IMR-90 (cell line): ENCODE data around the gene PITRM1. TPM values are rescaled to one million over a fixed set of nuclear protein-coding genes. Genes with fewer than 3 reads are reported as not detected.

Source experiments
- ATAC-seq: fragments of 200-7000 bp; cut with Tn5 transposase; 2 replicates; pipeline ENCODE4 v1.9.1; 2020; ENCODE audit warnings: low read depth, mild to moderate bottlenecking, moderate library complexity
- BruUV-seq: library from RNA; stranded (reverse); fragments of 400-500 nt; replicated peaks from 2 replicates; lab custom pipeline; 2021; lab: Mats Ljungman, UMichigan
- CTCF ChIA-PET: fragments of 300-600 bp; formaldehyde crosslinking; extraction: SDS; loops from one replicate; lab custom pipeline; 2021; ENCODE audit warnings: antibody characterized with exemption; lab: Yijun Ruan, JAX
- POLR2A ChIA-PET: fragments of 300-600 bp; sonication (Branson Sonifier 250); formaldehyde crosslinking; loops from one replicate; lab custom pipeline; 2022; ENCODE audit warnings: antibody characterized with exemption; ENCODE audit not compliant: unreplicated experiment; lab: Charles Lee
- DNase-seq: peaks from one replicate; pipeline ENCODE4 v3.0.0; 2013
- H2AFZ ChIP-seq: replicated peaks from 2 replicates; pipeline ENCODE3; 2013; ENCODE audit warnings: low read length, mild to moderate bottlenecking; ENCODE audit not compliant: poor library complexity
- H2AK5ac ChIP-seq: 2 replicates; pipeline ENCODE4 v1.6.1; 2013; ENCODE audit warnings: low read depth, low read length, inconsistent platforms
- H2AK9ac ChIP-seq: replicated peaks from 2 replicates; pipeline ENCODE3; 2013; ENCODE audit warnings: mild to moderate bottlenecking, low read depth, low read length, moderate library complexity; ENCODE audit not compliant: poor library complexity
- H2BK120ac ChIP-seq: 2 replicates; pipeline ENCODE4 v1.6.1; 2013; ENCODE audit warnings: low read depth, low read length, inconsistent platforms
- H2BK15ac ChIP-seq: 3 replicates; pipeline ENCODE4 v1.6.1; 2013; ENCODE audit warnings: low read depth, low read length, inconsistent platforms
- H2BK20ac ChIP-seq: 2 replicates; pipeline ENCODE4 v1.6.1; 2013; ENCODE audit warnings: low read depth, mild to moderate bottlenecking, inconsistent platforms, low read length, moderate library complexity
- H2BK5ac ChIP-seq: 2 replicates; pipeline ENCODE4 v1.6.1; 2013; ENCODE audit warnings: mild to moderate bottlenecking, low read depth, low read length, inconsistent platforms; ENCODE audit not compliant: poor library complexity, severe bottlenecking
- H3K14ac ChIP-seq: replicated peaks from 2 replicates; pipeline ENCODE4 v1.6.1; 2013; ENCODE audit warnings: low read depth, low read length, inconsistent platforms
- H3K18ac ChIP-seq: 2 replicates; pipeline ENCODE4 v1.6.1; 2013; ENCODE audit warnings: low read depth, low read length, control low read depth
- H3K23ac ChIP-seq: 2 replicates; pipeline ENCODE4 v1.6.1; 2013; ENCODE audit warnings: low read depth, low read length, inconsistent platforms
- H3K27ac ChIP-seq: 2 replicates; pipeline ENCODE4 v1.5.1; 2013; ENCODE audit warnings: mild to moderate bottlenecking, control low read depth, low read length; ENCODE audit not compliant: insufficient read depth
- H3K27me3 ChIP-seq: 2 replicates; pipeline ENCODE4 v1.6.1; 2013; ENCODE audit warnings: low read length; ENCODE audit not compliant: control insufficient read depth, insufficient read depth
- H3K36me3 ChIP-seq: 2 replicates; pipeline ENCODE4 v1.6.1; 2013; ENCODE audit warnings: low read length, mixed read lengths; ENCODE audit not compliant: control insufficient read depth, insufficient read depth
- H3K4ac ChIP-seq: 2 replicates; pipeline ENCODE4 v1.6.1; 2013; ENCODE audit warnings: low read depth, low read length, inconsistent platforms
- H3K4me1 ChIP-seq: 2 replicates; pipeline ENCODE4 v1.6.1; 2013; ENCODE audit warnings: low read length, mixed read lengths; ENCODE audit not compliant: control insufficient read depth, insufficient read depth
- H3K4me2 ChIP-seq: 2 replicates; pipeline ENCODE4 v1.6.1; 2013; ENCODE audit warnings: low read depth, mild to moderate bottlenecking, control low read depth, low read length, moderate library complexity
- H3K4me3 ChIP-seq: 2 replicates; pipeline ENCODE4 v1.5.1; 2013; ENCODE audit warnings: low read depth, mild to moderate bottlenecking, control low read depth, low read length, moderate library complexity; ENCODE audit not compliant: insufficient read depth
- H3K56ac ChIP-seq: 2 replicates; pipeline ENCODE4 v1.6.1; 2013; ENCODE audit warnings: low read length, inconsistent platforms; ENCODE audit not compliant: insufficient read depth; ENCODE audit errors: extremely low read depth
- H3K79me1 ChIP-seq, 2 experiments: 2 replicates each; pipeline ENCODE4 v1.6.1; 2013; ENCODE audit warnings: low read length in 2 of 2, inconsistent platforms in 1 of 2, low read depth in 1 of 2
- H3K9ac ChIP-seq: 2 replicates; pipeline ENCODE4 v1.6.1; 2013; ENCODE audit warnings: low read depth, low read length, control low read depth
- H3K9me1 ChIP-seq: 2 replicates; pipeline ENCODE4 v1.6.1; 2013; ENCODE audit warnings: low read length, inconsistent platforms; ENCODE audit not compliant: insufficient read depth
- H3K9me3 ChIP-seq: 2 replicates; pipeline ENCODE4 v1.6.1; 2013; ENCODE audit warnings: low read length; ENCODE audit not compliant: control insufficient read depth, insufficient read depth
- H4K20me1 ChIP-seq: 2 replicates; pipeline ENCODE4 v1.6.1; 2013; ENCODE audit warnings: low read length, inconsistent platforms; ENCODE audit not compliant: insufficient read depth
- H4K5ac ChIP-seq: 2 replicates; pipeline ENCODE4 v1.6.1; 2013; ENCODE audit warnings: mild to moderate bottlenecking, low read depth, low read length, control low read depth
- H4K8ac ChIP-seq, 2 experiments: 2 replicates each; pipeline ENCODE4 v1.6.1; 2013; ENCODE audit warnings: low read depth in 2 of 2, low read length in 2 of 2, control low read depth in 1 of 2, inconsistent platforms in 1 of 2
- H4K91ac ChIP-seq: 2 replicates; pipeline ENCODE4 v1.6.1; 2013; ENCODE audit warnings: low read depth, low read length, inconsistent platforms; ENCODE audit not compliant: insufficient read depth
- BHLHE40 ChIP-seq: fragments of 150-350 bp; IDR thresholded peaks from 2 replicates; pipeline ENCODE4 v1.6.1; 2016; ENCODE audit warnings: mild to moderate bottlenecking, low read depth, low read length
- CEBPB ChIP-seq: IDR thresholded peaks from 2 replicates; pipeline ENCODE4 v1.6.1; 2012; ENCODE audit warnings: low read depth, low read length, improper control_type of control experiment
- CHD1 ChIP-seq: IDR thresholded peaks from 2 replicates; pipeline ENCODE4 v1.6.1; 2012; ENCODE audit warnings: low read depth, low read length, improper control_type of control experiment
- CTCF ChIP-seq: conservative IDR thresholded peaks from 2 replicates; pipeline ENCODE4 v1.5.1; 2012; ENCODE audit warnings: mild to moderate bottlenecking, low read depth, low read length, improper control_type of control experiment
- ELK1 ChIP-seq: fragments of 150-350 bp; IDR thresholded peaks from 2 replicates; pipeline ENCODE4 v1.6.1; 2016; ENCODE audit warnings: low read depth, mild to moderate bottlenecking, low read length, moderate library complexity, borderline replicate concordance
- FOS ChIP-seq: fragments of 150-350 bp; IDR thresholded peaks from 2 replicates; pipeline ENCODE4 v1.6.1; 2016; ENCODE audit warnings: low read depth, low read length
- MAFK ChIP-seq: IDR thresholded peaks from 2 replicates; pipeline ENCODE4 v1.6.1; 2012; ENCODE audit warnings: low read depth, low read length, improper control_type of control experiment
- MXI1 ChIP-seq: IDR thresholded peaks from 2 replicates; pipeline ENCODE4 v1.6.1; 2012; ENCODE audit warnings: low read depth, mild to moderate bottlenecking, low read length, moderate library complexity, borderline replicate concordance
- NFE2L2 ChIP-seq: fragments of 150-350 bp; IDR thresholded peaks from 2 replicates; pipeline ENCODE4 v1.6.1; 2016; ENCODE audit warnings: low read depth, mild to moderate bottlenecking, low read length
- RAD21 ChIP-seq: IDR thresholded peaks from 2 replicates; pipeline ENCODE4 v1.6.1; 2012; ENCODE audit warnings: low read length, improper control_type of control experiment
- RCOR1 ChIP-seq: IDR thresholded peaks from 2 replicates; pipeline ENCODE4 v1.6.1; 2012; ENCODE audit warnings: mild to moderate bottlenecking, low read length, improper control_type of control experiment; ENCODE audit not compliant: insufficient replicate concordance
- USF2 ChIP-seq: fragments of 150-350 bp; IDR thresholded peaks from 2 replicates; pipeline ENCODE4 v1.6.1; 2017; ENCODE audit warnings: mild to moderate bottlenecking, antibody characterized with exemption, low read length, low read depth
- WGBS, 2 experiments: methylation state at CpG; one replicate each; pipeline versions ENCODE4 v1.1.5 to v1.1.7; 2013; ENCODE audit warnings: missing lambda C conversion rate in 2 of 2; ENCODE audit not compliant: insufficient read length in 1 of 2; ENCODE audit errors: extremely low coverage in 2 of 2; 5-methylcytosine and 5-hydroxymethylcytosine counted together
- dilution Hi-C: fragments of 300-500 bp; cut with HindIII; formaldehyde crosslinking; loops from one replicate; pipeline ENCODE4 v1.14.3; 2018; ENCODE audit warnings: low sequenced_read_pairs; ENCODE audit not compliant: unreplicated experiment
- in situ Hi-C: fragments of 300-500 bp; cut with MboI; formaldehyde crosslinking; loops from 3 replicates; pipeline ENCODE4 v1.14.3; 2019; ENCODE audit warnings: low sequenced_read_pairs, inconsistent platforms, mixed read lengths
- intact Hi-C: fragments of 100-400 bp; cut with micrococcal nuclease; formaldehyde crosslinking; loops from 2 replicates; pipeline ENCODE4 v1.10.0; 2022
- polyA plus RNA-seq, 3 experiments: library from polyadenylated mRNA; depleted of rRNA; stranded (reverse); fragments of >200 nt; gene quantifications; 2 replicates each; pipeline ENCODE4 v1.2.3, GENCODE V29; 2012; ENCODE audit warnings: low replicate concordance in 1 of 3
- total RNA-seq: library from RNA; depleted of rRNA; stranded (reverse); fragments of >200 nt; gene quantifications from 2 replicates; pipeline ENCODE4 v1.2.3, GENCODE V29; 2012

Gene PITRM1
- total and polyA plus RNA-seq, 2 of the 4 experiments (the other 2 are of a cell fraction), result 97.1 to 124 TPM

- Histone ChIP-seq H4K8ac (no peak overlapping the region), H3K9ac (no peak overlapping the region), H3K79me1 (0 out of 4 replicates have a peak, but pooled peaks cover 0 to 5% of the 10 kb centered on the region in 2 experiments), H2BK5ac (no peak overlapping the region), H3K4me1 (0 out of 2 replicates have a peak, but pooled peaks cover 2% of the 10 kb centered on the region), H3K4ac (no peak overlapping the region), H3K36me3 (no peaks in the 10 kb centered on the region), H2BK120ac (no peak overlapping the region), H2AK9ac (no peak overlapping the region), H3K4me2 (no peak overlapping the region), H2AFZ (no peak overlapping the region), H3K4me3 (no peak overlapping the region), H3K27me3 (no peaks in the 10 kb centered on the region), H2BK15ac (no peak overlapping the region), H3K23ac (no peak overlapping the region), H3K9me1 (peaks cover 4% of the 10 kb centered on the region), H3K18ac (no peak overlapping the region), H2AK5ac (peak overlapping the region; percentile 51; the same call in 1 of the 2 replicates), H4K91ac (no peak overlapping the region), H4K5ac (no peak overlapping the region), H2BK20ac (no peak overlapping the region), H3K14ac (no peak overlapping the region), H3K27ac (no peak overlapping the region), H3K56ac (no peak overlapping the region), H3K9me3 (no peaks in the 10 kb centered on the region), H4K20me1 (no peaks in the 10 kb centered on the region)
- CTCF ChIA-PET, result no interaction called here
- no TSS peak for BruUV-seq
- WGBS, 2 experiments, result no CpG with 5 or more reads among the region's 3 CpGs
- TF ChIP-seq NFE2L2, result no peak
- TF ChIP-seq CTCF, result no peak
- no peak for TF ChIP-seq CHD1
- no peak for TF ChIP-seq BHLHE40
- no peak for TF ChIP-seq USF2
- TF ChIP-seq MAFK, result no peak
- TF ChIP-seq RAD21, result no peak
- TF ChIP-seq RCOR1, result no peak
- TF ChIP-seq MXI1, result no peak
- TF ChIP-seq CEBPB, result no peak
- no peak for TF ChIP-seq FOS
- no peak for TF ChIP-seq ELK1
- DNase-seq (no peak), ATAC-seq (no peak)
- dilution Hi-C loops, result no loop called here
- POLR2A ChIA-PET, result no interaction called here
- intact Hi-C loops, result loop anchor here (10.0 kb wide), 2 partner anchors 1054 to 1324 kb away; no protein-coding TSS in a partner anchor
- in situ Hi-C loops, result loop anchor here (10.0 kb wide), 2 partner anchors 584 to 1574 kb away; no protein-coding TSS in a partner anchor
Observed at GRCh38 chr10:3190817-3191216, 18.2 kb upstream of the PITRM1 start.
